ENCODE results near the gene RPS8. TPM values are rescaled to one million over a fixed set of nuclear protein-coding genes. Genes with fewer than 3 reads are reported as not detected.
"Not testable (repeated sequence)": the region's sequence is repeated elsewhere in the genome, so short reads cannot be mapped to it uniquely, and the experiment has no call there.

RPS8 gene
- total RNA-seq, 6 donors from 2014 or later: 507 to 1,439 (median 1,183) TPM

- Histone ChIP-seq H3K9me3 (no peaks in the 10 kb centered on the region), H3K4me1 (peaks cover 16 to 35% (median 26%) of the 10 kb centered on the region in 4 donors), H3K4me3 (no peak overlapping the region), H3K36me3 (no peaks in the 10 kb centered on the region), H3K27me3 (no peaks in the 10 kb centered on the region), H3K27ac (no peak overlapping the region)
- DNase-seq (no peak), ATAC-seq (ENCODE audit: low FRiP score in 2 of 2) (no peak)
- 95 to 100% methylated on average over 3 to 6 of the region's 6 CpGs for WGBS, 2 donors
- TF ChIP-seq EP300 (IDR thresholded peaks at IDR 0.05): no peak
- TF ChIP-seq POLR2A (IDR thresholded peaks at IDR 0.05): no peak
- no peak for TF ChIP-seq POLR2AphosphoS5 (IDR thresholded peaks at IDR 0.05)
- TF ChIP-seq CTCF (IDR thresholded peaks at IDR 0.05): no peak
These were observed 46.9 kb downstream of the RPS8 start for GRCh38 chr1:44822131-44822701.

DNA sequence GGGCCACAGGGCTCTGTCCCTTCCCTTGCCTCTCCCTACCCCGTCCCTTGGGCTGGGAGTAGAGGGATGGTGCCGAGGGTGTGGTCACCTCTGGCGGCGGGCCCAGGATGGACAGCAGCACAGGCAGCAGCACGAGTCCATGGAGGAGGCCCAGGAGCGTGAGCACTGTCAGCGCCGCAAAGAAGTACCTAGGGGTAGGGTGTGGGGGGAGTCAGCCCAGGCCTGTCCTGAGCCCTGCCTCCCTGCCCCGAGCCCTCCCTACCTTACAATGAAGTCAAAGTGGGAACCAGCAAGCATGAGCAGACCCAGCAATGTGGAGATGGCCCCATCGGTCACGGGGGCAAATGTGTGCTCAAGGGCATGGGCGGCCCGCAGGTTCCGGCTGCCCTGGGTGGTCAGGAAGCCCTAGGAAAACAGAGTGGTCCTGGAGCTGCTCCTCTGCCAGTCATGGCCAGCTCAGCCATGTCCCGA, 47.7 kb downstream of the RPS8 start:
- Histone ChIP-seq H3K4me1 (peaks cover 16 to 35% (median 26%) of the 10 kb centered on the region in 4 donors), H3K27me3 (no peaks in the 10 kb centered on the region), H3K36me3 (no peaks in the 10 kb centered on the region), H3K9me3 (no peaks in the 10 kb centered on the region), H3K4me3 (no peak overlapping the region), H3K27ac (no peak overlapping the region)
- 86% methylated on average over 15 of the region's 15 CpGs; no CpG with 5 or more reads in 1 of the 2 donors for WGBS, 2 donors
- TF ChIP-seq CTCF (IDR thresholded peaks at IDR 0.05) (no peak), POLR2AphosphoS5 (IDR thresholded peaks at IDR 0.05) (no peak), EP300 (IDR thresholded peaks at IDR 0.05) (no peak), POLR2A (IDR thresholded peaks at IDR 0.05) (no peak)
- DNase-seq (peak in 1 of 2 donors; percentile 83), ATAC-seq (ENCODE audit: low FRiP score in 2 of 2) (no peak)

DNA sequence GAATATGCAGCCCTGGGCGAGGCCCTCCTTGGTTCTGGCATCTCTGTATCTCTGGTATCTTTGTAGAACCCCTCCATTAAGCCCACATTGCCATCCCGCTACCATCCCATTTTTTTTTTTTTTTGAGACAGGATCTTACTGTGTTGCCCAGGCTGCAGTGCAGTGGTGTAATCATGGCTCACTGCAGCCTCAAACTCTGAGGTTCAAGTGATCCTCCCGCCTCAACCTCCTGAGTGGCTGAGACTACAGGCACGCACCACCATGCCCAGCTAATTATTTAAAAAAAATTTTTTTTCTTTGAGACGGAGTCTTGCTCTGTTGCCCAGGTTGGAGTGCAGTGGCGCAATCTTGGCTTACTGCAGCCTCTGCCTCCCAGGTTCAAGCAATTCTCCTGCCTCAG, 49.1 kb downstream of the RPS8 start:
- H3K36me3 ChIP-seq; H3K9me3 ChIP-seq; DNase-seq; ATAC-seq (ENCODE audit: low FRiP score in 2 of 2); H3K27me3 ChIP-seq; H3K27ac ChIP-seq; H3K4me3 ChIP-seq: not testable (repeated sequence)
- WGBS, 2 donors: 88 to 97% methylated on average over 6 of the region's 6 CpGs
- H3K4me1 ChIP-seq: peaks cover 6 to 24% (median 16%) of the 10 kb centered on the region in 4 donors

GRCh38 chr1:44826375-44827196, 51.2 kb downstream of the RPS8 start:
- no peak overlapping the region for H3K4me3 ChIP-seq
- TF ChIP-seq POLR2AphosphoS5 (IDR thresholded peaks at IDR 0.05) (peak in 1 of 2 donors; percentile 18), EP300 (IDR thresholded peaks at IDR 0.05) (no peak), POLR2A (IDR thresholded peaks at IDR 0.05) (peak in 1 of 4 donors; percentile 37)
- H3K9me3 ChIP-seq: no peaks in the 10 kb centered on the region
- H3K36me3 ChIP-seq: no peaks in the 10 kb centered on the region
- peaks cover 5 to 26% (median 13%) of the 10 kb centered on the region in 4 donors for H3K4me1 ChIP-seq
- H3K27ac ChIP-seq: peak overlapping the region; percentile 11 to 56 (median 37)
- WGBS, 2 donors: 38 to 50% methylated on average over 12 to 24 of the region's 24 CpGs
- DNase-seq (peak; percentile 65 to 84), ATAC-seq (ENCODE audit: low FRiP score in 2 of 2) (peak; percentile 70 to 79)
- no peaks in the 10 kb centered on the region for H3K27me3 ChIP-seq

GRCh38 chr1:44827197-44828002, 52.1 kb downstream of the RPS8 start:
- H3K36me3 ChIP-seq: no peaks in the 10 kb centered on the region
- H3K9me3 ChIP-seq: no peaks in the 10 kb centered on the region
- peaks cover 6 to 33% (median 15%) of the 10 kb centered on the region in 4 donors for H3K4me1 ChIP-seq
- ATAC-seq (ENCODE audit: low FRiP score in 2 of 2): no peak
- TF ChIP-seq POLR2AphosphoS5 (IDR thresholded peaks at IDR 0.05): no peak
- TF ChIP-seq EP300 (IDR thresholded peaks at IDR 0.05): no peak
- no peak for TF ChIP-seq CTCF (IDR thresholded peaks at IDR 0.05)
- TF ChIP-seq POLR2A (IDR thresholded peaks at IDR 0.05): no peak
- no peak for DNase-seq
- H3K27me3 ChIP-seq: no peaks in the 10 kb centered on the region
- WGBS, 2 donors: 93 to 95% methylated on average over 11 to 21 of the region's 28 CpGs
- no peak overlapping the region for H3K4me3 ChIP-seq
- H3K27ac ChIP-seq: peak overlapping the region in 2 of 4 donors; percentile 44 to 56
